Measurements from ENCODE around the gene DUSP3.

Gene DUSP3

DNA sequence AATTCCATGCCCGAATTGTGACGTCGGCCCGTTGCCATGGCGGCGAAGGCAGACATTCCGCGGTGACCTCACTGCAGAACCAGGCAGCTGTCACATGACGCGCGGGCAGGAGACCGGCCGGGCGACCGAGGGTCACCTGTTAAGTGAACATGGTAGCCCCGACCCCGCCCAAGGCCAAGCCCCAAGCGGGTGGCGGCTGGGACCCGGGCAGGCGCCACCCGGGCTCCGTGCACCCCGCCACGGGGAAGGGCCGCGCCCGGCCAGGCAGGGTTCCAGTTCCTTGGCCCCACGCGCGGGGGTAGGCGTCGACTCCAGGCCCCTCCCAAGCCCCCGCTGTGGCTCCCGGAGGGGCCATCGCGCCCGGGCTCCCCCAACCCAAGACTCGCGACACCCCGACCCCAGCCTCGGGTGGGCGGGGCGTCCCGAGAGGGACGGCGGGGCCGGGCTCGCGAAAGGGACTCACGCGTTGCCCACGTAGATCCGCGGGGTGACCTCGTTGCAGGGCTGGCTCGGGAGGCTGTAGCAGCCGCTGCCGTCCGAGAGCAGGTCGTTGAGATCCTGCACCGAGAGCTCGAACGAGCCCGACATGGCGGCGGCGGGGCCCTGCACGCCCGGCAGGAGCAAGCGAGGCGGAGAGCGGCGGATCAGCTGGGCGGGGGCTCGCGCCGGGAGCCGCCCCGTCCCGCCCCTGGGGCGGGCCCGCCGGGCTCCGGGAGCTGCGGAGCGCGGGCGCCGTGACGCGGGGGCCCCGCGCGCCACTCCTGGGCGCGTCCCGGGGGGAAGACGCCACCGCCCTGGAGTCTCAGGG, at the start of gene DUSP3:
DUSP3 (minus strand) TSS at position 641 of the 808 bp plus-strand sequence; CDS start at position 588, 53 bp downstream.
- ATAC-seq = peak; percentile 96 to 97

DNA sequence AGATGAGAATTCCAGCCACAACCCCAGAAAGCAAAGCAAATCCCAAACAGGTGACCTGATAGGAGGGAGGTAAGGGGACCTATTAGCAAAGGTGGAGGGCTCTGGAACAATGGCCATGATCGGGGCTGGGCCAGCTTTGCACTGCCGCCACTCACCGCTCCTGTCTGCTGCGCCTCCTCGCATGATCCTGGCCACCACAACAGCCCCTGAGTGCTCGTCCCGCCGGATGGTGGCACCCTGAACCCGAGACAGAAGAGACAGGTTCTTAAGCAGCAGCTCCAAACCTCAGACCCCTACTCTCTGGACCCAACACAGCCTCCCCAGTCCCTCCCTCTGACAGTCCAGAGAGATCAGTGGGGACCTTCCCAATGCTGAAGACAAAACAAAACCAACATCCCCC, 48.8 kb upstream of the DUSP3 start:
- ATAC-seq = no peak

DNA sequence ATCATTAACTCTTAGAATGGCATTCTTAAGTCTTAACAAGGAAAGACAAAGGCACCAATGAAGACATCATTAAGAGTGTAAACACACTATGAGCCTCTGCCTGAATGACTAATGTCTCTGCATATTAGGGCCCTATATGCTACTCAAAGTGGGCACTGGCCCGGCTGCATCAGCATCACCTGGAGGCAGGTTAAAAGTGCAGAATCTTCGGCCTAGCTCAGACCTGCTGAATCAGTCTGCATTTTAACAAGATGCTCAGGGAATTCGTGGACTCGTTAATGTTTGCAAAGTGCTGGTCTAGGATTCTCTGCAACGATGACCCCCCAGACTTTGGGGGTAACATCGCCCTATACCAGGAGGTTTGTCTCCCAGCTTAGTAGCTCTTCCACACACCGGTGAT, 47.4 kb upstream of the DUSP3 start:
- no peak for ATAC-seq

DNA sequence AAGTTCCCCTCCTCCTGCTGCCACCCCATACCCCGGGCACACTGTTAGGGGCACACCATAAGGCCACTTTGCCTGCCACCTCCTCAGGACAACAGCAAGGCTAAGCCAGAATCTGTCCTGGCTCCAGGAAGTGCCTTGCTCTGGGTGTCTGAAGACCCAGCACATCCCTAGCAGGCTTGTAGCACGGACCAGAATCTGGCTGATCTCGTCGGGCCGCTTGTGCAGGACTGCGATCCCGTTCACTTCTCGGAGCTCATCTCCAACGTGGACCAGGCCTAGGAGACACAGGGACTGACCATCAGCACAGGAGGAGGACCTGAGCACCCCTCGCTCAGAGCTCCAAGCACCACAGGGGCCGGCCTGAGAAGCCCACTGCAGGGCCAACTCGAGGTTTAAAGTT, 46.8 kb upstream of the DUSP3 start:
- no peak for ATAC-seq

DNA sequence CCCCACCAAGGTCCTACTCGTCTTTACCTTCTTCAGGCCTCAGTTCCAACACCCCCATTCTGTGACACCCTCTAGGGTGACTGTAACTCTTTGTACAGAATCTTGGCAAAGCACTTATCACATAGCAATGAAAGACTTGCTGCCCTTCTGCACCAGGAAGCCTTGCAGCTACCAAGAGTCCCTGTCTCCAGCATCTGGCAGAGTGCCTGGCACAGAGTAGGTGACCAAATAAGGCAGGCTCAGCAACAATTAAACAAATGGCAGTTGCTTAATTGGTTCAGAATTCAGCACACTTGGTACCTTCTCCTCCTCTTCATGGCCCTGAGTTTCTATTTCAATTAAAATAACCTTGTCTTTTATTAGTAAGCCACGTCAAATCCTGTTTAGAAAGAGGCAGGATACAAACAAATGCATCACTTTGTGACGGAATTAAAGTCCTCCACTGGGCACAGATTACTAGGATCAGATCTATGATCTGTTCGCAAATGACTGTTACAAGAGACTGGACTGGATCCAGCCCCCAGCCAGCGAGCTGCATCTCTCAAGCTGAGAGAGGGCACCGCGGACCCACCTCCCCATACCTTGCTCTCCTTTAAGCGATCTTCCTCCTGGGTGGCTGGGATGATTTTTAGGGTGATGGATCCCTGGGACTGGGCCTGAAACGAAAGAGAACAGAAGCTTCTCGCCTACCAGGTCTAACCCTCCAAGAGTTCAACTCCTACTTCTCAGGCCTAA, 44.7 kb upstream of the DUSP3 start:
- ATAC-seq = no peak

DNA sequence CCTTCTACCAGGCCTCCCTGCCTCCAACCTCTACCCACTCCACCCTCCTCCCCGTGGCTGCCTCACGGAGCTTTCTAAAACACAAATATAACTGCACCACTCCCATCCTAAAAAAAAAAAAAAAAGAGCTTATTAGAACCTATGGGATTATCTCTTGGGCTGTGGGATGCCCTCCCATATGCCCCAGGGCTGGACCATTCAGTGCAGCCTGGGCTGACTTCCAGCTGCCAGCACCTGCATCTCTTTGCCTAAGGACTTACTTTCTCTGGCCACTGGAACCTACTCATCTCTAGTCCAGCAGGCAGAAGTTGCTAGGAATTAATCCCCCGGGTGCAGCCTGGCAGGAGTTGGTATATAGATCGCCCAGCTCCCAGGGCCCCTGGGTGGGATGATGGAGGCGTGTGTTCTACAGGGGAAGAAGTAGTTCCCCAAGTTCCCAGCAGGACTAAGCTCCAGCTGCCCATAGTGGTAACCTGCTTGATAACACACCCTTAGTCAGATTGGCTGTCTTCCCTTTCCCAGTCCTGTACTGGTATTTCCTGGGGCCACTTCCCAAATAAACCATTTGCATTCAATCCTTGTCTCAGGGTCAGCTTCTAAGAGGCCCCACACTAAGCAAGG, 43.9 kb upstream of the DUSP3 start:
- no peak for ATAC-seq

DNA sequence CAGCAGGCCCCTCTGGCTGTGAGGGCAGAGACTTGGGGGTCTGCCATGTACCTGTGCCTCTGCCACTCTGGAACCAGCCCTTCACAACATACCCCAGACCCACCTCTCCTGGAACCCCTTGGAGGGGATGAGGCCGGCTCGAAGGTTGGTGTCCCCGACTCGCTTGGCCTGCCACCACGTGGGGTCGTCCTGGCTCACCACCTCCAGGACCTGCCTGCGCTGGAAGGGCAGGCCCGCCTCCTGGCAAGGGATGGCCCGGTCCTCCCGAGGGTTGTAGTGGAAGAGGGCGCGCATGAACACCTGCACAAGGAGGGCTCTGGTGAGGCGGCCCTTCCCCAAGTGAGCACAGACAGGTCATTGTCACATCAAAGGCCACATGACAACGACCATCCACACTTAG, 42.0 kb upstream of the DUSP3 start:
- no peak for ATAC-seq

DNA sequence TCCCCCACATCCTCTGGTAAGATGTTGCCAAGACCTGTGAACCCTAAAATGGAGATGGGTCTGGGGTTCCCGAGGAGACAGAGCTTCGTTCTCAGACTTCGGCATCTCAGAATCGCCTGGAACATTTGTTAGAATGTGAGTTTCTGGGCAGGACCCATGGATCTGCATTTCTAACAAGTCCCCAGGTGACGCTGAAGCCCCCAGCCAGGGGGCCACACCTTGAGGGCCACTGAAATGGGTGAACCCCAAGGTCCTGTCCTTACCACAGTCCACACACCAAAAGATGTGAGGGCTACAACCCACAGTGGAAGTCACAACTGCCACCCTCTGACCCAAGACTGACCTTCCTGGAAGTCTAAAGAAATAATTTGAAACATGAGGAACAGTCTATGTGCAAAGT, 40.2 kb upstream of the DUSP3 start:
- no peak for ATAC-seq

DNA sequence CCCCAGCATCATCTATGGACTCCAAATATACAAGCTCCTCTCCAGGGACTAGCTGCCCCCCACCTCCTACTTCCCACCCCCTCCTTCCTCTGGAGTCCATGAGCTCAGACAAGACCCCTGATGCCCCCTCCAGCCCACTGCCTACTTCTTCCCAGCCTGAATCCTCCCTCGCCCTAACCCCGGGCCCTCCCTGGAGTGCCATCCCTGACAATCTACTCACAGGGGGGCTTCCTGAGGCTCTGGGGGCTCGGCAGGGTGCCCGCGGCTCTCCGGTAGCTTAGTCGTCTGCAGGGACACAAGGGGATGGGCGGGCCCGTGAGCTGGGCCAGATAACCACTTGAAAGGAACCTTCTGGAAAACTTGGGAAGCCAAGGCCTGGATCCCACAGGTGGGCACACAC, 39.0 kb upstream of the DUSP3 start:
- no peak for ATAC-seq

DNA sequence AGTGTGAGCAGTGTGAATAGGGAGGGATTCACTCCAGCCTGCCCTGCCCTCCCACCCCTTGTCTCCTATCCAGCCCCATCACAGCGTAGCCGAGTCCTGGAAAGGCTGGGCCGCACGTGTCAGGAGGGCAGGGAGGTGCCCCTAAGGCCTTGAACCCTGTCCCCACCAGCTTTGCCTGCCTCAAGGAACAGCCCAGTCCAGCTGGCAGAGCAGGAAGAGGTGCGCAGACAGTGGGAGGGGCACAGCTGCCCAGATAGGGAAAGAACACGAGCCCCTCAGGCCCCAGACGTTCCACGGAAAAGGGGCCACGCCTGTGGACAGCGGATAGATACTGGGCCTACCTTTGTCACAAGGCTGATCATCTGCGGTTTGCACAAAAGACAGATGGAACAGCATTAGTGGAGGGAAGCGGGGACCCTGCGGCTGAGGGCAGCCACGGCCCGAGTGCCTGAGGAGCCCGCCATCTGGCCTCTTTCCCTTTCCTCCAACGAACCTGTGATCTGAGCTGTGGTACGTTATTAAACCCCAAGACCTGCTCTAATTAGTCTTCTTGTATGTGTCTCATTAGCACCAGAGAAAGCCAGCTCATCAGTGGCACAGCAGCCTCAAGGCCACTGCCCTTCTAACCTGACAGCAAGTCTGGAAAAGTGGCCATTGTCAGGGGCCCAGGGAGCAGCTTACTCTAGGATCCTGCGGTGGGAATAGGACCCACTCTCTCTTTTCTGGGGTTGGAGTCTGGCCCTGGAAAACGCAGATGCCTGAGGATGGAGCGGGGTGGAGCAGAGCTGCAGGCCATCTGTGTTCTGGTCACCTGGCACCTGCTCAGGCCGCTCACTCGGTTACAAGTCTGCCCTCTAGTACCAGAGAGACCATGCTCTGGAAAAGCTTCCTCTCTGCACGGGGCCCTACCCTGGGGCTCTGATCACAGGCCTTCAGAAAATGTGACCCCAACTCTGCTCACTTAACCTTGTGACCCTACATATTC, 37.9 kb upstream of the DUSP3 start:
- no peak for ATAC-seq

DNA sequence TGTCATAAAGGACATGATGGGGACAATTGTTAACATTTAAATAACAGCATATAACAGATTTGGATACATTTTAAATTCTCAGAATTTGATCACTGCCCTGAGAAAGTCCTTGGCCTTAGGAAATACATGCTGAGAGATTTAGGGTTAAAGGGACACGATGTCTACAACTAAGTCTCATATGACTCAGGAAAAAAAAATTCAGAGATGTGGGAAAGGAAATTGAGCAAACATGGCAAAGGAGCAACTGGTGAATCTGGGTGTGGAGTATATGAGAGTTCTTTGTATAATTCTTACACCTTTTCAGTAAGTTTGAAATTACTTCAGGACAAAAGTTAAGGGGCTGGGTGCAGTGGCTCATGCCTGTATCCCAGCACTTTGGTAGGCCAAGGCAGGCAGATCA, 35.9 kb upstream of the DUSP3 start:
- ATAC-seq = no peak

DNA sequence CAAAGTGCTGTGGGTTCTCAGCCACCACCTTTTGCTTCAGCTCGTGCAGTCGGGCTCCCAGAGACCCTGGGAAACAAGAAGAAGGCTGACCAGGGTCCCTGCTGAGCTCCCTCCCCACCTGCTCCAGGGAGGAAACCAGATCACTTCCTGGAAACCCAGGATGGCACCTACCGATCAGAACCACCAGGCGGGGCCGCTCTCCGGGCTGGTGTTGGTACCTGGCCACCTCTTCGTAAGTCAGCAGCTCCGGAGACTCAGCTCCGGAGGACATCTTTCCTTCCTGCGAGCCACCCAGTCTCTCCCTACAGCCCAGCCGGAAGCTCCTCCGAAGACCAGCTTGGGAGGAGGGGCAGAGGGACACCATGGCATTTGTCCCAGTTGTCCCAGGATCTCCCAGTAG, 35.2 kb upstream of the DUSP3 start:
- no peak for ATAC-seq

DNA sequence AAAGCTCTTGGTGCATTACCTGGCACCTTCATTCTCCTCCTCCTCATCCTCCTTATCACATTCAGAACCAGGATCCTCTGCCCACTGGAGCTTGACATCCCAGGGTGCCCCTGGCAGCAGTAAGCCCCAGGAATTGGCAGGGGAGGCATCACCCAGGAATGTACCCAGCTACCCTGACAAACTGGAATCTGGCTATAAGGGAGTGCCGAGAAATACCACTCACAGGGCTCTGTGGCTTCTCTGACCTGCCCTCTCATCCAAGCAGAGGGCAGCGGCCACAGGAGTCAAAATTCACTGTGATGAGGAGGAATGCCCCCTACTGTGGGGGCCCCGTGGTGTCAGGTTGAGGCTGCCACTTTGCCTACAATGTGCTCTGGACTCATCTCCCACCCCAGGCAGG, 34.6 kb upstream of the DUSP3 start:
- ATAC-seq = no peak

DNA sequence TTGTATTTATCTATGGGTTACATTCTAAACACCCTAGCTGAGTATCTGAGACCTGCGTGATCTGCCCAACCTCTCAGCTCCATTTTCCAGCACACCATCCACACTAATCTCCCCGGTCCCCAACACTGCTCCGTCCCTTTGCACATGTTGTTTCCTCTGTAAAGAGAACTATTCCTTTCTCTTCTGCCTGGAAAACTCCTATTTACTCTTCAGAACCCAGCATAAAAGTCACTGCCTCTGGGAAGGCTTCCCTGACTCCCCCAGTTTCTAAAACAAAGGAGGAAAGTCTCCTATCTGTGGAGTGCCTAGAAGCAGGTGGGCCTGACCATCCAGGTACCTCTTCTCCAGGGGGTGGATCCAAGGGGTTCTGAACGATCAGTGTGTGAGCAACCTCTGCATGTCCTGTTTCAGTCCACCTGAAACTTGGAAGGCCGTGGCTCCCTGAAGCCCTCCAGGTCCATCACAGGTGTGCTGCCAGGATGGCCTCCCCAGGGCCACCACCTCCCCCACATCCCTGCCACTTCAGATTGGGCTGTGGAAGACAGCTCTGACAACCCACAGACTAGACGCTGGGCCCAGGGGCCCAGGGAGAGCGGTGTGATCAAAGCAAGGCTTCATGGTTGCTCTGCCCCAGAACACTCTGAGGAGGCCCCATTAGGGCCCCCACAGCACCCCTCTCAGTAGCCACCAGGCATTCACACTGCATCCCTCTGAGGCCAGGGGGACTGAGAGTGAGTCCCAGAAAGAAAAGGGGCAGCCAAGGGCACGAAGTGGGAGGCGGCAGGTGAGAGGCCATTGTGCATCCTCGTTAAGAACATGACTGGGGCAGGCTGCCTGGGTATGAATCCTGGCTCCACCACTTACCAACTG, 33.9 kb upstream of the DUSP3 start:
- no peak for ATAC-seq

DNA sequence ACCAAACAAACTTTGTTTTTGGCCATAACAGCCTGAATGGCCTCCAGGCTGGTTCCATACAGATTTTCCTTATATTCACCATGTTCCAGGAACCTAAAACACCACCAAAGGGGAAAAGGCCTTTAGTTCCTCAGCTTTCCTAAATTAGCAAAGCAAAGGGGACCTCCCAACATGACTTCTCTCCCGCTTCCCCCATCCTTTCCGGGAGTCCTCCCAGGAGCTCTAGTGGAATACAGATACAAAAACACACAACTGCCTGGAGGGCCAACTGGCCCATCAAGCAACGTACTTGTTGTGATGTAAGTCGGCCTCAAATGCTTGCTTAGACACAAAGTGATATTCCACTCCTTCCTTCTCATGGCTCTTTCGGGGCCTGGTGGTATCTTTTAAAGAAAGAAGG, 32.0 kb upstream of the DUSP3 start:
- ATAC-seq = no peak

DNA sequence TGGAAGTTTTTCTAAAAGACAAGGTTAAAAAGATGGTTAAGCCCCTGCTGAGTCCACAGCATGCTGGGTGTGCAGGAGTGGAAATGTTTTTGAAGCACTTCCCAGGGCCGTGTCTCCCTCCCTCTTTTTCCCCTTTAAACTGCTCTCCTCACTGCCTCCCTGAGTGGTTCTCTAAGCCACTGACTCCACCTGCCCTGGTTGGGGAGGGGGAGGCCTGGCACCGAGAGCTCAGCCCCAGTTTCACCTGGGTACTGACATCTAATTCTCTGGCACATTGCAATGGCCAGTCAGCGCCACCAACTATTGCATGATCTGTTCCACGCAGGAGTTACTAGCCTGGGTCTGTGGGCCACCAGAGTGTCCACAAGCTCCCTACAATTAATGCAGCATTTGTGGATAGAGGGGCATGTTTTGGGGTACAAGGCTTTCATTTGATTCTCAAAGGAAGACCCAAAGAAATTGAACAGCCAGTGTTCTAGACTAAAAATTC, 31.5 kb upstream of the DUSP3 start:
- no peak for ATAC-seq

DNA sequence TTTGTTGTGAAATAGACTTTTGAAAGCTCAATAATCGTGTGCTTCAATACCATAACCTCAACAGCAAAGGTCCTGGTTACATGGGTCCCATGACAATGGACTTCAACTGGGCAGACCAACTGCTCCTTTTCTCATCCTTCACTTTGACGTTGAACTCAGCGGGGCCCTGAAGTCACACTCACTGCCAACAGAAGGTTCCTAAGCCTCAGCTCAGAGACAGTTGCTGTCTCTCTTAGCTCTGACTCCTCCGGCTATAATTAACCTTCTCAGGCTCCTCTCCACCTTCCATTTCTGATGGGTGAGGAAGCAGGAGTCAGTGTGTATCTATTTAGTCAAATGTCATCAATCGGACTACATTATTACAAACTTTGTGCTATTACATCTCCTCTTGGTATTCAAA, 30.3 kb upstream of the DUSP3 start:
- ATAC-seq = no peak

DNA sequence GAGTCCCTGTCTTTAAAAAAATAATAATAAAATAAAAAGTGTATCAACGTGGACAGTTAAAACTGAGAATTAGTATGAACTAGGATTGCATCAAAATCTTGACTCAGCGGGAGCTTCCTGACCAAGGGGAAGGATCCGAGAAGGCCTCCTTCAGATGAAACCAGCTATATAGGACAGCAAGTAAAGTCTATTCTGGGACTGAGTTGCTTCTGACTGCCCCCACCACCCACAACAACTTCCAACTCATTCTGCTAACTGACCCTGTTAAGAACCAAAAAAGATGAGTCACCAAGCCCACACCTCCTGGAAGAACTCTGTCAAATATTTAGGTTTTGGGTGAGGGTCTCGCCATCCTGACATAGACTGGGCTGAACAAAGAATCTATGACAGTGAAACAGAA, 29.3 kb upstream of the DUSP3 start:
- ATAC-seq = no peak

DNA sequence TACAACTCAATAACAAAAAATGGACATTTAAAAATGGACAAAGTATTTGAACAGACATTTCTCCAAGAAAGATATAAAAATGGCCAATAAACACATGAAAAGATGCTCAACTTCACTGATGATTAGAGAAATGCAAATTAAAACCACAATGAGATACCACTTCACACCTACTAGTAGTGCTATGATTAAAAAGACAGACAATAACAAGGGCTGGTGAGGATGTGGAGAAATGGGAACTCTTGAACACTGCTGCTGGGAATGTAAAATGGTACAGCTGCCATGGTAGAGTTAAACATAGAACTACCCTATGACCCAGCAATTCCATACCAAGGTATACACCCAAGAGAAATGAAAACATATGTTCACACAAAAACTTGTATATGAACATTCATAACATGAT, 26.3 kb upstream of the DUSP3 start:
- ATAC-seq = no peak

DNA sequence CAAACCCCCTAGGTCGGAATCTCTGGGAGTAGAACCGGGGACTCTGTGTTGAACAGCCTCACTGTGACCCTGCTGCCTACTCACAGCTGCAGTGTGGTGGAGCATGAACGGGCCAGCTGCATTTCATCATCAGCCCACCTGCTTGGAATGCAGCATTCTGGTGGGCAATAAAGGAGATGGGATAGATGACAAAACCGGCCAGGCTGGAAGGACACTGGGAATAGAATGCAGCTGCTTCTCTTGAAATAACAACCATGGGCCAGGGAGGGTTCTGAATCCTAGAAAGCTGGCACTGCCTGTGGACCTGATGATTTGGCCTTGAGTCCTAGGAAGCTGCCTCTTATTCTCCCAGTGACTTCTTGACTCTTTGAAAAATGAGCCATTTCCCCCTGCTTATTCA, 25.0 kb upstream of the DUSP3 start:
- no peak for ATAC-seq

DNA sequence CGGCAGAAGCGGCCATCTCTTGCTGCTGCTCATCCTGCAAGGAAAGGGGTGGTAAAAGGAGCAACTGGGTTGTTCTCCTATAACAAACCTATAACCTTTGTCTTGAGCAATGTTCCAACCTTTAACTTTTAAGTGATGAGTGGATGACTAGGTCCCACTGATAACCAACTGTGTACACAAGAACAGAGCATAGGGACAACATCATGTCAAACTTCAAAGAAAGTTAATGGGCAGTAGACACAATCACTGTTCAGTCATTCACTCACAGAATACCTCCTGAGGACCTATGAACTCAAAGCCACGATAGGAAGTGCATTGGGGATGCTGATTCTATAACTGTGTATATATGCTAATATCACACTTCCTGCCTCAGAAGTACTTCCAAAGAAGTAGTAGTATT, 23.1 kb upstream of the DUSP3 start:
- ATAC-seq = no peak

DNA sequence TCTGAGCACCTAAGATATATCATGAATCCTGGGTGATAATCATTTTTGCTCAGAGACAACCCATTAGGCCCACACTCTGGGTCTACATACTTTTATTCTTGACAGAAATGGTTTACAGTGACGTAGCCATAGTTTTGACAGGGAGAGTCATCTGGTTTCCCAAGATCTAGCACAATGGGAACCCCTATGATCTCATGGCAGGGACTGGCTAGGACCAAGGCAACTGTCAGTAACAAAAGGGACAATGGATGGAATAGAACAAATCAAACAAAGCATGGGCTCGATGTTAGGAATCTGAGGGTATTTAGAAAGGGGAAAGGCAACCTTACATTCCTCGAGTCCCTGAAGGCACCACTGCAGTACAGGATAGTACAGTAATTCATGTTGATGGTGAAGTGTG, 22.0 kb upstream of the DUSP3 start:
- ATAC-seq = no peak

Data from activated CD4-positive, CD25-positive, alpha-beta regulatory T cell treated with anti-CD3 and anti-CD28 coated beads, Interleukin-2, amount 50 U/mL, for 24 hours (primary cell).